Kidney tubule cell (primary cell): Measurements from ENCODE around the gene RAB19.
"Not testable (repeated sequence)": the region's sequence is repeated elsewhere in the genome, so short reads cannot be mapped to it uniquely, and the experiment has no call there.

Experiments
- DNase-seq: peaks from one replicate; pipeline ENCODE4 v3.0.0-alpha.2; 2018; ENCODE audit warnings: low spot score

The RAB19 gene

DNA sequence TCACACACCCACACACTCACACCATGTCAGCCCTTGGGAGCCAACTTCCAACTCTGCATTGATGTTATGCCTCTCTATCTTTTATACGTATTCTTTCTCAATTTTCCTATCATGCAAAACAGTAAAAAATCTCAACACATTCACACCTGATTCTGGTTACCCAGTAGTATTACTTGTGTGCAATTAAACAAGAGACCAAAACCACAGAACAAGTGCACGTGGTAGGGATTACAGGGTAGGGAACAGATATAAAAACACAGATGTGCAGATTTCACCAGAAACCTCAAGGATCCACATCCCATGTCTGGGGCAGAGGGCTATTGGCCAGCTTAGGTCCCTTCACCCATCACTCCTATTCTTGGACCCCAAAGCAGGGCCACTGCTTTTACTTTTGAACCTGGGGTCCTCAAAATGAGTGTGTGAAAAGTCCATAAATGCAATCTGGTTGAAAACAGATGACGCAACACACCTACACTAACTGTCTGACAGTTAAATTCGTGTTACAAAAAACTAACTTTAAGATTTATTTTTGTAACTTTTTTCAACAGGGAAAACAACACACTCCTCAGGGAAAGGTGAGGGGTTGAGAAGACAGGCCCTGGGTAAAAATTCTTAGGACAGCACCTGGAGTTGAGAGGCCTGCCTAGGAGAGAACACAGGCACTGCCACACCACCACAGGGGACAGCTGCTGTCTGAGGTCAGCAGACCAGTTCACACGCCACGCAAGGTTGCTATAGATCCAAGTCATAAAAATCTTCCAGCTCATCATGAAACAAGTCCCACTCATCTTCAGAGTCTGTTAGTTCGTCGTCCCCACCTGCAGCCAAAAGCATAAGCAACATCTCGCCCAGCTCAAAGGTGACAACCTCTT, 50.2 kb downstream of the RAB19 start:
- not testable (repeated sequence) for DNase-seq

DNA sequence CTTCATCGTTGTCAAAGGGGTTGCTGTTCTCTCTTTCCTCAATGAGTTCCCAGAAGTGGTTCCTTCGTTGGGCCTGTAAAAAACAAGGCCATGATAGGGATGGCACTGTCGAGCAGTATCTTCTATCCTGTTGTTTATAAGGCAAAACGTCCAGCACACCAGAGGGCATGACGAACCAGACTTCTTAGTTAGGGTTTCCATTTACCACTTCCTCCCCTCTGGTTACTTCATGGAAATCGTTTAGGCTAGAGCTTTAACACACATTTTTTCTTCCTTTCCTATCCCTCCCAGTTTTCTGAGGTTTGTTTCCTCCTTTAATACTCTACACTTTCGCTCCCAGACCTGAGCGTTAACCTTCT, 50.8 kb downstream of the RAB19 start:
- DNase-seq: no peak

DNA sequence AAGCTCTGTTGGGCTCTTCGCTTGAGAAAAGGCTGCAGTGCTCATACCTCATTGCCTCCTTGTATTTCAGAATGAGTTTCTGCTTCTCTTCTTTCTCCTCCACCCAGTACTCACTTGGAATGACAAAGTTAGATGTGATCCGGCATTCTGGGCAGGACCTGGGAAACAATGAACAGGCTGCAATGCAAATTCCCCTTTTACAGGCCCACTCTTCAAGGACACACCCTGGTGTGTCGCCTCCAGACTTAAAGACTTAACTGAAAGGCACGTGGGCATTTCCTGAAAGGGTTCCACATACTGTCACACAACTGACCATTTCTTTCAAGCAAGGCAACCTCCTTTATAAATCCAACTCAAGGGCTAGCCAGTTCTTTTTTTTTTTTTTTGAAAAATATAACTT, 51.9 kb downstream of the RAB19 start:
- DNase-seq: no peak

DNA sequence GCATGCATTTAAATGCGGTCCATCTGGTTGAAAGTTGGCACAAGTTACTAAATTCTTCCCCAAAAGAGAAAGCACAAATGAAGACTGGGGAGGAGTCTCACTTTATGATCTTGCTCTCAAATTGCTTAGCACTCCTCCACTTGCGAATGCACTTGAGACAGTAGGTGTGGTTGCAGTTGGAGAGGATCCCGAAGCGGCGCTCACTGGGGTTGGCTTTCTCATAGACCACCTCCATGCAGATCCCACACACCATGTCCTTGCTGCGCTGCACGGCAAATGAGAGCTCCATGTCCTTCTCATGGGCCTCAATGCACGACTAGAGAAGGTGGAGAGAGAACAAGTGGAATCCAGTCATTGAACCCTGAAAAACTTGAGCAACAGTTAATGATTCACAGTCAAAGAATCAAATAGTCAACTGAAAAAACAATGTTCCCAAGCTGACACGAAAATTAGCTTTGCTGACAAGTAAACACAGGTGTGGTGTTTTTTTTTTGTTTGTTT, 52.7 kb downstream of the RAB19 start:
- DNase-seq: peak; percentile 25

DNA sequence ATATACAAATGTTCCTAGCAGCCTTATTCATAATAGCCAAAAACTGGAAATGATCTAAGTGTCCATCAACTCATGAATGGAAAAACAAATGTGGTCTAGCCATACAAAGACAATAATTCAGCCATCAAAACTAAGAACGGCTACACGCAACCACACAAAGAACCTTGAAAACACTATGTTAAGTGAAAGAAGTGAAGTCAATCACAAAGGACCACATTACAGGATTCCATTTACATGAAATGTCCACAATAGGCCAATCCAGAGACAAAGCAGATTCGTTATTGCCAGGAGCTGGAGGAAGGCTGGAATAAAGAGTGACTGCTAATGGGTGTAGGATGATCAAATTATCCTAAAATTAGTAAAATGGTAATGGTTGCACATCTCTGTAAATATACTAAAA, 54.3 kb downstream of the RAB19 start:
- DNase-seq: no peak

DNA sequence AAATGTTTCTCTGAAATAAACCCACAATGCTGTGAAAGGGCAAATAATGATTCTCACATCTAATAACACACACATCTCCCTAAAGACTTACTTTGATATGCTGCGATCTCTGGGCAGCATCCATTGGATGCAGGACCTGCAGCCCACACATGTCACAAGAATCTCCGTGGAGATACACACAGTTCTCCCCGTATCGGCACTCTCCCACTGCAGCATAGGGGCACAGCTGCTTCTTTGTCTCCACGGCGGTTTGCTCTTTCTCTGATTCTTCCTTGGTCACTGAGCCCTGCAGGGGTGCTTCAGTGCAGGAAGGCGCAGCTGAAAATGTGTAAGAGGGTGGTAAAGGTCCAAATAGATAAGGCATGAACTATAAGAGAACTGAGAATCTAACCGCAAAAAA, 55.1 kb downstream of the RAB19 start:
- DNase-seq: no peak

DNA sequence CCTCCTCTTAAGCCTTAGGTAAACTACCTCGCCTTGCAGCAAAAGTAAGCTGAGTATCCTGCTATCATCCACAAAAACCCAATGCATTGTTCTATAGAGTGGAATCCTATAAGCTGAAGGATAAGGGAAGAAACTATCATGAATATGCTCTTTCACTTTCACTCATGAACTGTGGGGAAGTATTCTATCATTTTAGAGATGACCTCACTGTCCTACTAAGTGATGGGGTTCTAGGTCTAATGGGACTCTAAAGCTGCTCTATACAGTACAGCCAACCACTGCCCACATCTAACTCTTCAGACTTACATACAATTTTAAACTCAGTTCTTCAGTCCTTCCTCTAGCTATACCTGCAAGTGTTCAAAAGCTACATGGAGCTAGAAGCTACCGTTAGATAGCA, 59.3 kb downstream of the RAB19 start:
- no peak for DNase-seq

DNA sequence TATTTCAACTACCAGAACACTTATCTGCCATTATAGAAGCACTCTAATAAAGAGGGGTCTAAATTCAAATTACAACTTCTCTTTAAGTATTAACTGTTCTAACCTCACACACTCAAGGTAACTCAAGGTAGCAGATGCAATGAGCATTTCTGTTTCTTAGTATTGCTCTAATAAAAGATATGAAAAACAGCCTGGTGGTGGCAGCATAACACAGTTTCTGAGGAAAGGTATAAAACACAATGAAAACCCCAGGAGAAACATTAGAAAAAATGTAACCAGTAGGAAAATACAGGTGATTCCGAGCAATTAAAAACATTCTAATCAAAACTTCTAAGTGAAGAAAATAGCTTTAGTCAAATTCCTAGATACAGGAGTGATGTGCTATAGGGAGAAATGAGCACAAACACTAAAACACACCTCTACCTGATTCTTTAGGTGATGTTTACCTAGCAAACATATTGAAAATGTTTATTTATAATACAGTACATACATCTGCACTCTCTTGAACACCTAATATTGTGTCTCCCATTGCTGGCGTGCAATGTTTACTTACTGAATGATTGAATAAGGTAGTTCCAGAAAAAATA, 72.0 kb downstream of the RAB19 start:
- DNase-seq: peak; percentile 60

DNA sequence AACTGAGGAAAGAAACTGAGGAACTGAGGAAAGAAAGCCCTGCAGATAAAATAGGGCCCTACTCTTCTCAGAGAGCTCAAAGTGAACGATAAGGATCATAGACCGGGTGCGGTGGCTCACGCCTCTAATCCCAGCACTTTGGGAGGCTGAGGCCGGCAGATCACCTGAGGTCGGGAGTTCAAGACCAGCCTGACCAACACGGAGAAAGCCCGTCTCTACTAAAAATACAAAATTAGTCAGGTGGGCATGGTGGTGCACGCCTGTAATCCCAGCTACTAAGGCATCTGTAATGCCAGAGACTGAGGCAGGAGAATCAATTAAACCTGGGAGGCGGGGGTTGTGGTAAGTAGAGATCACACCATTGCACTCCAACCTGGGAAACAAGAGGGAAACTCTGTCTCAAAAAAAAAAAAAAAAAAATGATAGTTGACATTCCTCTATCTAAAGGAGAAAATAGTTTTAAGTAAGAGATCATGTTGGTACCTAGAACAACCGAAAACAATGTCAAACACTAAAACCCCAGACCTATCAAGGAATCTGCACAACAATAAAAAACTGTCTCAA, 72.9 kb downstream of the RAB19 start:
- DNase-seq: no peak
